ENCODE results near the gene CLSTN1.

DNA sequence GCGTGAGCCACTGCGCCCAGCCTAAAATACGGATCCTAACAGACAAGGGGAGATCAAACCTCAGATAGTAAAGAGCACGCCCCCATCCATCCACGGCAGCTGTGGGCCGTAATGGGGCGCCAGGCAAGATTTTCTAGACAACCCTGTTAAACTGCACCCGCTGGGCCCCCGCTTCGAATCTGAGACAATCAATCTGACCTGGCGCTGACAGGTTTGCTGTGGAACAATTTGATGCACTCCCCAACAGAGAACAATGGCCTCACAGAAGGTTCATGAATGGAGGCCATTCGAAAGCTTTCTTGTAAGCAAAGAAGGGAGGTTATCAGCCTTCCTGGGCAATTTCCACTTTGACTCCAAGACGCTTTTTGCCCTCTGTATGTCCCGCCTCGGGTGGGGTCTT is 30.5 kb downstream of the CLSTN1 start:
- TF ChIP-seq, protein P1, sequence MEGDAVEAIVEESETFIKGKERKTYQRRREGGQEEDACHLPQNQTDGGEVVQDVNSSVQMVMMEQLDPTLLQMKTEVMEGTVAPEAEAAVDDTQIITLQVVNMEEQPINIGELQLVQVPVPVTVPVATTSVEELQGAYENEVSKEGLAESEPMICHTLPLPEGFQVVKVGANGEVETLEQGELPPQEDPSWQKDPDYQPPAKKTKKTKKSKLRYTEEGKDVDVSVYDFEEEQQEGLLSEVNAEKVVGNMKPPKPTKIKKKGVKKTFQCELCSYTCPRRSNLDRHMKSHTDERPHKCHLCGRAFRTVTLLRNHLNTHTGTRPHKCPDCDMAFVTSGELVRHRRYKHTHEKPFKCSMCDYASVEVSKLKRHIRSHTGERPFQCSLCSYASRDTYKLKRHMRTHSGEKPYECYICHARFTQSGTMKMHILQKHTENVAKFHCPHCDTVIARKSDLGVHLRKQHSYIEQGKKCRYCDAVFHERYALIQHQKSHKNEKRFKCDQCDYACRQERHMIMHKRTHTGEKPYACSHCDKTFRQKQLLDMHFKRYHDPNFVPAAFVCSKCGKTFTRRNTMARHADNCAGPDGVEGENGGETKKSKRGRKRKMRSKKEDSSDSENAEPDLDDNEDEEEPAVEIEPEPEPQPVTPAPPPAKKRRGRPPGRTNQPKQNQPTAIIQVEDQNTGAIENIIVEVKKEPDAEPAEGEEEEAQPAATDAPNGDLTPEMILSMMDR (IDR thresholded peaks at IDR 0.05; ENCODE audit: insufficient read depth, low read length, poor library complexity, severe bottlenecking): no peak
- TF ChIP-seq EZH2phosphoT487 (conservative IDR thresholded peaks at IDR 0.05; ENCODE audit: low read length): no peak
